GM21381 (cell line): Measurements from ENCODE around the gene CBLB.
"Not testable (repeated sequence)": the region's sequence is repeated elsewhere in the genome, so short reads cannot be mapped to it uniquely, and the experiment has no call there.

Source experiments
- ATAC-seq: cut with Tn5 transposase; IDR thresholded peaks from one replicate; pipeline ENCODE4 v1.9.1; 2021; ENCODE audit warnings: mild to moderate bottlenecking, moderate library complexity; ENCODE audit not compliant: unreplicated experiment

The CBLB gene

GRCh38 chr3:105823149-105823867, 45.5 kb downstream of the CBLB start:
- ATAC-seq, result no peak

- no peak for ATAC-seq
These were observed 46.4 kb downstream of the CBLB start for GRCh38 chr3:105822171-105823123.

DNA sequence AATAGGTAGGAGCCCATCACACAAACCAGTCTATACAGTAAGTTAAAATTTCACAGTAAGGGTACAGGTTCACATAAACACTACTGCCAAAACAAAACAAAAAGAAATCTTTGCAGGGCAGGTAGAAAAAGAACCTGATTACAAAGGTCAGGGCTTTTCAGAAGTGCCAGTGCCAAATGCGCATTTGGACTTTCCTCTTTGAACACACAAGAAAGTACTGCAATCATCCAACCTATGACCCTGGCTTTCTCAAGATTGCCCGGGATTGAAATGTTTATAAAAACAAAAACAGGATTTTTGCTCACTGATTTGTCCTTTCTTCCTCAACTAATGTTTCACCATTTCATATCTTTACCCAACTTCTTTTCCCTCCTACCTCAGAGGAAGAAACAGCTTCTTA, 47.4 kb downstream of the CBLB start:
- ATAC-seq, result no peak

DNA sequence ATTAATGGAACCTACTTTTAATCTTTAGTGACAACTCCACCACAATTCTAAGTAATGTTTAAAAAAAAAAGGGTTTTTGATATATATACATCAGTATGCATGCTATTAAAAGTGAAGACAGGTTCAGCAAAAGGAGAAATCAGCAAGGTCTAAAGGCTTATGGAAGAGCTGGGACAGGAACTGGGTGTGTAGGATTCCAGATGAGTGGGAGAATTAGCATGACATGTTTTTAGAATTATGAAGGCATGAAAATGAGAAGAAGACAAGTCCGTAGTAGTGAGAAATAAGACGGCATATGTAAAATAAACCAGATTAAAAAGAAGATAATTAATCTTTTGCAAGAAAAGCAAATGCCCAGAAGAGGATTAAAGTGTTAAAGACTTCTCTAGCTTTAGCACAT, 52.0 kb downstream of the CBLB start:
- no peak for ATAC-seq

DNA sequence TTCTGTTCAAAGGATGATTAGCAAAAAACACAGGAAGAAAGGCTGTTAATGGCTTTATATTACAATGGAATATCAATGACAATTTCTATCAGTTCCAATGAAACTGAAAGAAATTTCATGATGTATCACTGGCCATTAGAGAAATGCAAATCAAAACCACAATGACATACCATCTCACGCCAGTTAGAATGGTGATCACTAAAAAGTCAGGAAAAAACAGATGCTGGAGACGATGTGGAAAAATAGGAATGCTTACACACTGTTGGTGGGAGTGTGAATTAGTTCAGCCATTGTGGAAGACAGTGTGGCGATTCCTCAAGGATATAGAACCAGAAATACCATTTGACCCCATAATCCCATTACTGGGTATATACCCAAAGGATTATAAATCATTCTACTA, 53.5 kb downstream of the CBLB start:
- not testable (repeated sequence) for ATAC-seq

- ATAC-seq, result no peak
These were observed 55.1 kb downstream of the CBLB start for GRCh38 chr3:105813710-105814109.

DNA sequence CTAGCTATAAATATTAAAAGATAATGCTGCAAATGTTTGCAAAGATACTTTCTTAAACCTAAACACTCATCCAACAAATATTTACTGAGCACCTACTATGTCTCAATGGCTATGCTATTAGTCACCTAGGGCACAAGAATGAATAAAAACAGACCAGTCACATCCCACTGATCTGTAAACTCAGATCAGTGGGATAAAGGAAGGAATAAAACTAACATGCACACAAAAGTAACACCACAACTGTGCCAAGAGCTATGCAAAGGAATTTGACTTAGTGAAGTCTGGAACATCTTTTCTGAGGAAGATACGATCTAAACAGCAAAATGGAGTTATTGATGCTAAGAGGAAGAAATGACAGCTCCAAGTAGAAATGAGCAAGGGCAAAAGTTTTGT, 56.6 kb downstream of the CBLB start:
- no peak for ATAC-seq

DNA sequence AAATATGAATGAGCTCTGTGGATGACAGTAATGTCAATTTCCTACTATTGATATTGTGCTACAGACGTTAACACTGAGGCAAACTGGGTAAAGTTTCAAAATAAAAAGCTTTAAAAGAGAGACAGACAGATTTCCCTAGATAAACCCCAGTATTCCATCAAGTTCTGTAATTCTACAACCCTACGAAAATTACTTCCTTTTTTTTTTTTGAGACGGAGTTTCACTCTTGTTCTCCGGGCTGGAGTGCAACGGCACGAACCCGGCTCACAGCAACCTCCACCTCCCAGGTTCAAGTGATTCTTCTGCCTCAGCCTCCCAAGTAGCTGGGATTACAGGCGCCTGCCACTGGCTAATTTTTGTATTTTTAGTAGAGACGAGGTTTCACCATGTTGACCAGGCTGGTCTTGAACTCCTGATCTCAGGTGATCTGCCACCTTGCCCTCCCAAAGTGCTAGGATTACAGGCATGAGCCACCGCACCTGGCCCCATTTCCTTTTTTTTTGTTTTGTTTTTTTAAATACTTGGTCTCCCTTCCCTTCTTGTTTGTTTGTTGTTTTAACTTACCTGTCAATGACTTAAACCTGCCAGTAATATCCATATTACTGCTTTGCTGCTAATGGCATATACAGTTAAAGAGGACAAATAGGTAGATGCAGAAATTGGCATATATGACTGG, 57.2 kb downstream of the CBLB start:
- ATAC-seq, result no peak

DNA sequence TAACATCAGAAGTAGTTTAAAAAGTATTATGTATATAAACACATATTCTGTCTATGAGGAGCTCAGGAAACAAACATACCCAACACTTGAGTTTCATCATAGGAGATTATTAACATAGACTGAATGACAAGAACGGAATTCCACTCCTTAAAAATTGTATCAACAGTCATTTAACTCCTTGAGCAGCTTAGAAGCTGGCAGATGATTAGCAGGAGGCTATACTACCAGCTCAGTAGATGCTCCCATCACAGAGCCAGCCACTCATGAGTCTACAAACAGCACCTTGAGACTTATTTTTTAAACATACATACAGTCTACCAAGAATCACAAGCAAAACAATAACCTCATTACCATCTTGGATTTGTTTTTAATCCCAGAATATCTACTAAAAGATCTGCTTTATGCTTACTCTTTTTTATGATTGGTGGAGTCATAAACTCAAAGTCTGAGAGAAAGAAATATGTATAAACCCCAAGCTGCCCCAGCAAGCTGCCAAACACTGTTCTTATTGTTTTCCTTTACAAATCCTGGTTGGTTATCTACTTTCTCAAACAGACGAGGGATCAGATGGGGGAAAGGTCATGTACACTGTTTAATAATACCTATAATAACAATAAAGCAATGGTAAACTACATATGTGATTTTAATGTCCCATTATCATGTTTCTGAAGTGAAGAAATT, 59.5 kb downstream of the CBLB start:
- ATAC-seq, result no peak

GRCh38 chr3:105807701-105808100, 61.1 kb downstream of the CBLB start:
- ATAC-seq, result no peak

GRCh38 chr3:105807146-105807545, 61.7 kb downstream of the CBLB start:
- ATAC-seq, result no peak

- ATAC-seq, result no peak
These were observed 62.5 kb downstream of the CBLB start for GRCh38 chr3:105806359-105806758.

- no peak for ATAC-seq
These were observed 63.4 kb downstream of the CBLB start for GRCh38 chr3:105805404-105805803.

DNA sequence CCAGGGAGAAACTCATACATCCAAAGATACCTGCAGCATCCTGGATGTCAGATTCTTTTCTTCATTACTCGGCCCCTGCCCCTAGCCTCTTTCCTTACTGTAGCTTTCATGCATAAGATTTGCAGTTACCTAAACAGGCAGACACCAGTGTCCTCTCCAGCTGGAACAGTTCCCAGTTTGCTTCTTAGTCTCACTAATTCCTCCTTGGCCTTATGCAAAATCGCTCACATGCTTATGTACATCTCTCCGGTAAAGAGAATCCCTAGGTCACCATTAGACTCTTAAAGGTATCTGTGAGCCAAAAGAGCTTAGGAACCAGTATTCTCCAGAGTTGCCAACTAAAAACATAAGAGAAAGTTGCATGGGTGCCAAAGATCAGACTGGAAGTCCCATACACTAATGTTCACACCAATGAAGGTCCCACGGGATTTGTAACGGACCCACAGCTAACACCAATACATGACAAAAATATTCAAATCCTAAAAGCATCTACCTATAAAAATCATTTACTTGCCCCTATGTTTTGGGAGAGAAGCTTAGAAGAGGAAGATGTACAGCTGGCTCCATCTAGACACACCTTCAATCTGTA, 66.6 kb downstream of the CBLB start:
- peak; percentile 25 for ATAC-seq

GRCh38 chr3:105801397-105801796, 67.4 kb downstream of the CBLB start:
- ATAC-seq, result no peak

GRCh38 chr3:105800320-105800719, 68.5 kb downstream of the CBLB start:
- no peak for ATAC-seq

GRCh38 chr3:105799286-105799685, 69.5 kb downstream of the CBLB start:
- no peak for ATAC-seq

- peak; percentile 73 for ATAC-seq
These were observed 70.4 kb downstream of the CBLB start for GRCh38 chr3:105798381-105798934.

DNA sequence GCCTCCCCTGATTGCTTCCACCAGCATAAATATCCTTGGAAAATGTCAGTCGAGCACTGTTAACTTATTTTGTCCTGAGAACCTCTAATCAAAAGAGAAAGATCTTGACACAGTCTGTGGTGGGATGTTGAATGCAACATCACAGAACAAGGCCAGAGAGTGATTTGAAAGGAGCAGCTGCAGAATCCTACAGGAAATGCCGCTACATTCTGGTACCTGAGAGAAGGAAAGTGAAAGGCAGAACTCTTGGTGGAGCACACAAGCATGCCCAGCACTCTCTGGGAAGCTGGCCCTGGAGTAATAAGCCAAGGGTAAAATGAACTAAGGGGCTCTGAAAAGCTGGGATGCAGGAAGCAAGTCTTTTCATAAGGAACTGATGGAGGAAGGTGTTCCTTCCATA, 75.8 kb downstream of the CBLB start:
- no peak for ATAC-seq
